Adrenal gland (tissue), 12 donors: ENCODE results near the gene FUT1. TPM values are rescaled to one million over a fixed set of nuclear protein-coding genes. Genes with fewer than 3 reads are reported as not detected.

Experiments
- DNase-seq, 7 donors: peaks; one replicate each; pipeline ENCODE4 v3.0.0-alpha.2; 2019 to 2020
- H3K27ac ChIP-seq, 5 donors: fragments of 200-600 bp; sonication (generic) in 4 of 5; 1 replicate in 3 of 5; 2 replicates in 2 of 5; pipeline versions ENCODE4 v1.5.1 to v1.8.0; 2016 to 2020; ENCODE audit warnings: mild to moderate bottlenecking in 1 of 5
- H3K27me3 ChIP-seq: fragments of 200-600 bp; 2 replicates; pipeline ENCODE4 v1.8.0; 2021
- H3K36me3 ChIP-seq, 2 donors: fragments of 200-600 bp; replicated peaks in 1 of 2; 1 replicate in 1 of 2; 2 replicates in 1 of 2; pipeline versions ENCODE4 v1.5.1 to v1.8.0; 2018 to 2022
- H3K4me1 ChIP-seq, 2 donors: fragments of 200-600 bp; replicated peaks in 1 of 2; 1 replicate in 1 of 2; 2 replicates in 1 of 2; pipeline versions ENCODE4 v1.5.1 to v1.8.0; 2018 to 2021
- H3K4me3 ChIP-seq, 4 donors: fragments of 200-600 bp; sonication (generic) in 3 of 4; one replicate each; pipeline ENCODE4 v1.5.1; 2016 to 2018
- H3K9me3 ChIP-seq, 3 donors: fragments of 200-600 bp; sonication (generic) in 1 of 3; replicated peaks in 1 of 3; 1 replicate in 2 of 3; 2 replicates in 1 of 3; pipeline versions ENCODE4 v1.5.1 to v1.8.0; 2016 to 2021
- POLR2A ChIP-seq, 2 donors: fragments of 450-650 bp; IDR thresholded peaks; one replicate each; pipeline ENCODE4 v1.6.1; 2017; ENCODE audit warnings: antibody characterized with exemption in 2 of 2, mild to moderate bottlenecking in 2 of 2, moderate library complexity in 1 of 2
- WGBS, 4 donors: extraction: QIAGEN DNeasy Blood & Tissue Kit in 2 of 4; methylation state at CpG; one replicate each; pipeline versions ENCODE4 v1.1.5 to v1.1.7; 2013 to 2017; 5-methylcytosine and 5-hydroxymethylcytosine counted together
- intact Hi-C, 2 donors: fragments of 100-400 bp; cut with DNase I; formaldehyde crosslinking; loops; one replicate each; pipeline versions ENCODE4 v1.14.1 to v1.15.0; 2022 to 2023
- polyA plus RNA-seq, 3 donors: library from polyadenylated mRNA; stranded (reverse); fragments of 200-250 nt in 2 of 3; fragments of 350-450 nt in 1 of 3; fragmentation: Illumina TruSeq in 1 of 3; extraction: RNeasy Lipid Tissue Mini Kit (QIAGEN cat#74804) in 1 of 3; gene quantifications; one replicate each; pipeline ENCODE4 v1.2.3, GENCODE V29; 2013 to 2014
- total RNA-seq, 9 donors: library from RNA; depleted of rRNA in 4 of 9; stranded (reverse); fragments of >200 nt in 4 of 9; fragments of 120-200 nt in 1 of 9; fragmentation: NEBNext Ultra II Directional in 1 of 9; extraction: Animal tissue kit (Norgen Biotek cat#: 25700) in 1 of 9; gene quantifications; one replicate each; pipeline versions ENCODE4 v1.1.0 to v1.2.4, GENCODE V29; 2013 to 2023
- TF ChIP-seq, protein P1 (sequence below), 6 experiments: fragments of 450-650 bp in 4 of 6; fragments of 200-600 bp in 2 of 6; sonication (generic) in 1 of 6; IDR thresholded peaks; 1 replicate in 5 of 6; 2 replicates in 1 of 6; pipeline versions ENCODE4 v1.5.1 to v1.8.0; 2016 to 2021; ENCODE audit warnings: antibody characterized with exemption in 6 of 6, mild to moderate bottlenecking in 2 of 6, moderate library complexity in 1 of 6
- donor health status: healthy with polysubstance abuse.
- donor health status: Bipolar disorder and iron deficiency.
- donor health status: DM: yes; HTN: yes; CAD: no.
- donor health status: DM: no; HTN: no; CAD: no.
- donor health status: DM: no; HTN: no; CAD: no.
- donor health status: DM: yes; HTN: yes; CAD: no.

Gene FUT1
- total and polyA plus RNA-seq, 12 donors: 1.2 to 4.5 (median 2.0) TPM

DNA sequence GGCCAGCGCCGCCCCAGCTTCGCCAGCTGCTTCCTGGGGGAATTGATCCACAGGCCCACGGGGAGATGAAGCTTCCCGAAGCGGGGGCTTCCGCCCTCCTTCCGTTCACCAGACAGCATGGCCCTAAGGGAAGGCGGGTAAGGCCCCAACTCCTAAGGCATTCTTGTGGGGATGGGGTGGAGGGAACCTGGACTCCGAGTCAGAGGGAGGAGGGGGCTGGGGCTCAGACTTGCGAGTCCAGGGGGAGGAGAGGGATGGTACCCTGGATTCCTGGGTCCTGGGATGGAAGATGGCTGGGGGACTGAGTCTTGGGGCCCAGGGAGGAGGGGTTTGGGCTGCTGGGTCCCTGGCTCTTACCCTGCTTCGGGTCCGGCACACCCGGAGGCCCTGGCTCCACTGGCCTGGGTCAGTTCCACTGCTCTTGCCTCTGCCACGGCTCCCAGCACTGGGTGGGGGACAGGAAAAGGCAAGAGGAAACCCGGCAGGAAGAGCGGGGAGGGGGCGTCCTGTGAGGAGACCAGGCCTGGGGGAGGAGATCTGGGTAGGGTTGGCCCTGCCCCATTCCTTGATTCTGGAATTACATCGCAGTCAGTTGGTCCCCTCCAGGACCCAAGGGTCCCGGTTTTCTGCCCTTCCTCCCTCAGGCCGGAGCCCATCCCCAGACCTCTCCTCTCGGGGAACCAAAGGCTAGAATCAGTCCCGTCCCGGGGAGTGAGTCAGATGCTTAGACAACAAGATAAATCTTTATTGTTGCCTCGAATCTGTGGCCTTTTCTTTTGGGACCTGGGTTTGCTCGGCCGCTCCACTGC is 12.1 kb downstream of the FUT1 start, which contains the start of gene RASIP1:
RASIP1 (minus strand) TSS at position 447 of the 809 bp plus-strand sequence; CDS start at position 119, 328 bp downstream.
- 37 to 53% (median 44%) methylated on average over 16 to 27 of the region's 27 CpGs for WGBS, 4 donors
- Histone ChIP-seq H3K4me1 (peaks cover 24 to 25% of the 10 kb centered on the region in 2 donors), H3K36me3 (no peaks in the 10 kb centered on the region), H3K9me3 (no peaks in the 10 kb centered on the region), H3K4me3 (peak within 1 kb of the TSS in 2 of 4 donors; percentile 13 to 50), H3K27me3 (no peaks in the 10 kb centered on the region), H3K27ac (peak within 1 kb of the TSS; percentile 22 to 93 (median 74))
- TF ChIP-seq, protein P1, sequence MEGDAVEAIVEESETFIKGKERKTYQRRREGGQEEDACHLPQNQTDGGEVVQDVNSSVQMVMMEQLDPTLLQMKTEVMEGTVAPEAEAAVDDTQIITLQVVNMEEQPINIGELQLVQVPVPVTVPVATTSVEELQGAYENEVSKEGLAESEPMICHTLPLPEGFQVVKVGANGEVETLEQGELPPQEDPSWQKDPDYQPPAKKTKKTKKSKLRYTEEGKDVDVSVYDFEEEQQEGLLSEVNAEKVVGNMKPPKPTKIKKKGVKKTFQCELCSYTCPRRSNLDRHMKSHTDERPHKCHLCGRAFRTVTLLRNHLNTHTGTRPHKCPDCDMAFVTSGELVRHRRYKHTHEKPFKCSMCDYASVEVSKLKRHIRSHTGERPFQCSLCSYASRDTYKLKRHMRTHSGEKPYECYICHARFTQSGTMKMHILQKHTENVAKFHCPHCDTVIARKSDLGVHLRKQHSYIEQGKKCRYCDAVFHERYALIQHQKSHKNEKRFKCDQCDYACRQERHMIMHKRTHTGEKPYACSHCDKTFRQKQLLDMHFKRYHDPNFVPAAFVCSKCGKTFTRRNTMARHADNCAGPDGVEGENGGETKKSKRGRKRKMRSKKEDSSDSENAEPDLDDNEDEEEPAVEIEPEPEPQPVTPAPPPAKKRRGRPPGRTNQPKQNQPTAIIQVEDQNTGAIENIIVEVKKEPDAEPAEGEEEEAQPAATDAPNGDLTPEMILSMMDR (IDR thresholded peaks at IDR 0.05): no peak
- TF ChIP-seq POLR2A (IDR thresholded peaks at IDR 0.05): peak; percentile 13 to 42
- intact Hi-C loops: no loop called here
- peak in 6 of 7 donors; percentile 58 to 80 (median 75) for DNase-seq

DNA sequence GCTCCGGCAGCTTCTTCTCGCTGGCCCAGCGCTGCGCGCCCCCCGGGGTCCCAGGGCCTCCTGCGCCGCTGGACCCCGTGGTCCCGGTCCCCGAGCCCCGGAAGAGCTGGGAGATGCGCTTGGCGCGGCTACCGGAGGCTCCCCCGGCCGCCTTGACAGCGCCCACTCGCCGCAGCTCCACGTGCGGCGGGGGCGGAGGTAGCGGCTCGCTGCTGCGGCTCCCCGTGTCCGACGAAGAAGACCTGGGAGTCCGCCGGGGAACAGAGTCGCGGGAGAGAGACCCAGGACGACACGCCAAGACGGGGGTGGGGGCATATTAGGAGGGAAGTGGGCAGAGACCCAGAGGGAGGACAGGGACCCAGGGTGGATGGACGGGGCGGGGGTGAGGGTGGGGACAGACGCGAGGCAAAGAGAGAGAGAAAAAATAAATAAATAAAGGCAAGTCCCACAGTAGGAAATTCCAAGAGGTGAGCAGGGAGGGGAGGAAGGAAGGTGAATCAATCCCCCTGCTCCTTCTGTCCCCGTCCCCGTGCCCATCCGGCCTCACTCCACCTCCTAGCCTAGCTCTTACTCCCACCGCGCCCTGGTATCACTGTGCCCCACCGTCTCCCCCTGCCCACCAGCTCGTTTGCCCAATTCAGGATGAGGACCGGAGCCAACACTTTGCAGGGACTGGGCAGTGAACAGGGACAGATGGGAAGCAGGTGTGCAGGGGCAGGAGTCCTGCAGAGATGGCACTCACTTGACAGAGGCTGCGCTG is 12.9 kb downstream of the FUT1 start:
- H3K4me1 ChIP-seq: peaks cover 24 to 25% of the 10 kb centered on the region in 2 donors
- no peaks in the 10 kb centered on the region for H3K27me3 ChIP-seq
- intact Hi-C loops: loop anchor here in 1 of 2 donors (10.0 kb wide), 1 partner anchor 65 kb away; the partner anchor contains the start of gene NTN5
- WGBS, 4 donors: 10 to 31% (median 15%) methylated on average over 25 to 51 of the region's 51 CpGs
- peak in 1 of 7 donors; percentile 53 for DNase-seq
- no peaks in the 10 kb centered on the region for H3K36me3 ChIP-seq
- peak overlapping the region in 2 of 4 donors; percentile 13 to 50 for H3K4me3 ChIP-seq
- TF ChIP-seq, protein P1 (IDR thresholded peaks at IDR 0.05): no peak
- TF ChIP-seq POLR2A (IDR thresholded peaks at IDR 0.05): no peak
- peak overlapping the region in 4 of 5 donors; percentile 45 to 93 (median 80) for H3K27ac ChIP-seq
- no peaks in the 10 kb centered on the region for H3K9me3 ChIP-seq

DNA sequence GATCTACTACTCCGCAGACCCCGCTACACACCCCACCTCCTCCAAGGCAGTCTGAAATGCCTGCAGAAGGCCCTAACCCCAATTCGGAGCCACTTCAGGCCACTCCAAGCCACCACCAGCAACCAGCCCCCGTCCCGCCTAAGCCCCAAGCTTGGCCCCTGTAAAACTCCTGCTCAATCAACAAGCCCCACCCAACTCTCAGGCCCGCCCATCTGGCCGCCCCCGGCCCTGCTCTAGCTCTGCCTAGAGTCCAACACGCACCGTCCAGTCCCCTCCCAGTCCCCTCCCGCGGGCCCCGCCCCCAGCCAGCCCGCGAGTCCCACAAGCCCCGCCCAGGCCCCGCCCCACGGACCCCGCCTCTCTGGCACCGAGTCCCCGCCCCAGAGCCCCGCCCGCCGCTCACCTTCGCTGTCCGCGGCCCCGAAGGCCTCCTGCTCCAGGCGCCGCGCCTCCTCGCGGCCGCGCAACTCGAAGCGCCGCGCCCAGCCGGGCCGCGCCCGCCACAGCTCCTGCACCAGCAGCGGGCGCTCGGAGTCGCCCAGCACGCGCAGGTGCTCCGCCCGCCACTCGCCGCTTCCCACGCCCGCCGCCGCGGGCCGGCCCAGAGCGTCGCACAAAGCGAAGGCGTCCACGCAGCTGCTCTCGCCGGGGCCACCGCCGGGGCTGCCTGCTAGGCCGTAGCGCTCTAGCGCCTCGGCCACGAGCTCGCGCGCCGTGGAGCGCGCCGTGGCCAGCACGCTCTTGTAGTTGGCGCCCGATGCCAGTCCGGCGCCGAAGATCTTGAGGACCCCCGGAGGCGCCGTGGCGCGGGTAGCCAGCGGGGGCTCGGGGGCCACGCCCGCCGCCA is 13.7 kb downstream of the FUT1 start:
- no peaks in the 10 kb centered on the region for H3K9me3 ChIP-seq
- peaks cover 24 to 25% of the 10 kb centered on the region in 2 donors for H3K4me1 ChIP-seq
- WGBS, 4 donors: 1 to 15% (median 2%) methylated on average over 5 to 93 of the region's 96 CpGs
- no peaks in the 10 kb centered on the region for H3K27me3 ChIP-seq
- no peaks in the 10 kb centered on the region for H3K36me3 ChIP-seq
- intact Hi-C loops: loop anchor here in 1 of 2 donors (10.0 kb wide), 1 partner anchor 64 kb away; the partner anchor contains the start of gene NTN5
- H3K4me3 ChIP-seq: peak overlapping the region in 2 of 4 donors; percentile 13 to 50
- TF ChIP-seq, protein P1 (IDR thresholded peaks at IDR 0.05): peak in 3 of 6 experiments; percentile 38 to 72 (median 60)
- peak in 1 of 2 donors; percentile 71 for TF ChIP-seq POLR2A (IDR thresholded peaks at IDR 0.05)
- DNase-seq: peak; percentile 95 to 98 (median 96)
- H3K27ac ChIP-seq: peak overlapping the region in 4 of 5 donors; percentile 45 to 93 (median 76)
